Measurements from ENCODE around the gene ZEB2. TPM values are rescaled to one million over a fixed set of nuclear protein-coding genes. Genes with fewer than 3 reads are reported as not detected.

The ZEB2 gene
- total RNA-seq, 1 donor from 2014 or later = 139 TPM

DNA sequence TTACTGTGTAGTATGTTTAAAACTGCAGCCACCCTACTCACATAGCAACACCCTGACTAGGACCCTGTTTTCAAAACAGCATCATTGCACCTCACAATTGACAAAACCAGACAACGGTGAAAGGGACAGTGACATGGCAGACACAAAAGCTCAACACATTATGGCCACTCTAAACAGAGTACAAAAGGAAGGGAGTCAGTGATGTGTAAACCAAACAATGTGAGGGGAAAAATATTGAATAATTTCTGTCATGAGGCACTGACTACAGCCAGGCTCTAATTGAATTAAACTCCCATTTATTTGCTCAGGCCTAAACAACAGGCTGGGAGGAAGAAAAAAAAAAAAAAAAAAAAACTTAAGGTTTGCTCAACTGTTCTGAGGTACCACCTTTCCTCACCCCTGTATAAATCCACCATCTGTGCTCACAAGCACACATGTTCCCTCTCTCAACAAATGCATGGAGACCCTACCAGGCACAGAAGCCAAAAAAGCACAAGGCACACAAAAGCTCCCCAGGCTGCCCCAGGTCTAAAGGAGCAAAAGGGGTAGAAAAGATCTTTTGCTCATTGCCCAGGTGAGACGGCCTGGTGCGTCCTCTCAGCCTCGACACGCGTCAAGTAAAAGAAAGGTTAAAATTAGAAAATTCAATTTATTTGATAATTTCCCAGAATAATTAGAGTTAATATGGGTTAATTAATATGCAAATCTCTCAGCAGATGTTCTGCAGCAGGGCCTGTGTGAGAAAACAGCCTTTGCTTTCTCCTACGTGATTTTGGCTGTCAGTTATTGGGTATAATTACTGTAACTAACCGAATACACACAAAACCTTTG lies 80.9 kb downstream of the ZEB2 start:
- no peaks in the 10 kb centered on the region for H3K9me3 Mint-ChIP-seq (ENCODE audit: unreplicated experiment)
- H3K4me1 Mint-ChIP-seq (ENCODE audit: unreplicated experiment) = peaks cover 72% of the 10 kb centered on the region
- peak overlapping the region; percentile 70 for H3K27ac Mint-ChIP-seq (ENCODE audit: unreplicated experiment)
- H3K27me3 Mint-ChIP-seq (ENCODE audit: unreplicated experiment) = no peaks in the 10 kb centered on the region
- DNase-seq (ENCODE audit: extremely low spot score, unreplicated experiment) = no peak
- peaks cover 21% of the 10 kb centered on the region for H3K36me3 Mint-ChIP-seq (ENCODE audit: unreplicated experiment)
- H3K4me3 Mint-ChIP-seq (ENCODE audit: unreplicated experiment) = no peak overlapping the region
- TF ChIP-seq, protein P1, sequence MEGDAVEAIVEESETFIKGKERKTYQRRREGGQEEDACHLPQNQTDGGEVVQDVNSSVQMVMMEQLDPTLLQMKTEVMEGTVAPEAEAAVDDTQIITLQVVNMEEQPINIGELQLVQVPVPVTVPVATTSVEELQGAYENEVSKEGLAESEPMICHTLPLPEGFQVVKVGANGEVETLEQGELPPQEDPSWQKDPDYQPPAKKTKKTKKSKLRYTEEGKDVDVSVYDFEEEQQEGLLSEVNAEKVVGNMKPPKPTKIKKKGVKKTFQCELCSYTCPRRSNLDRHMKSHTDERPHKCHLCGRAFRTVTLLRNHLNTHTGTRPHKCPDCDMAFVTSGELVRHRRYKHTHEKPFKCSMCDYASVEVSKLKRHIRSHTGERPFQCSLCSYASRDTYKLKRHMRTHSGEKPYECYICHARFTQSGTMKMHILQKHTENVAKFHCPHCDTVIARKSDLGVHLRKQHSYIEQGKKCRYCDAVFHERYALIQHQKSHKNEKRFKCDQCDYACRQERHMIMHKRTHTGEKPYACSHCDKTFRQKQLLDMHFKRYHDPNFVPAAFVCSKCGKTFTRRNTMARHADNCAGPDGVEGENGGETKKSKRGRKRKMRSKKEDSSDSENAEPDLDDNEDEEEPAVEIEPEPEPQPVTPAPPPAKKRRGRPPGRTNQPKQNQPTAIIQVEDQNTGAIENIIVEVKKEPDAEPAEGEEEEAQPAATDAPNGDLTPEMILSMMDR (IDR thresholded peaks at IDR 0.05) = no peak

DNA sequence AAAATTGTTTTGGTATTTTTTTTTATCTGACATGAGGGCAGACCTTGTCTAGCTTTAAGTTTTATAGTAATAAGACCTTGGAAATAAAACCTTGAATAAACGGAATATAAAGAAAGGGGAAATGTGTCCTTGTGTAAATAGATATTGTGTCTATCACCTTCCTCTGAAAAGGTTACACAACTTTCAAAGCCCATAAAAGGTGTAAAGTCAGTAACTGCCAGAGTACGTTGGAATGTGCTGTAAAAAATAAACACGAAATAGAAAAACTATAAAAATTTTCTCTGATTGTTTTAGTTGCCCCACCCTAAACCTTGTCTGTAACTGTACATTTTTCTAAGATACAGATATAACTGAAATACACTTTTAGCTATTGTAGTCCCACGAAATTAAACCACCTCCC lies 82.3 kb downstream of the ZEB2 start:
- Mint-ChIP-seq H3K9me3 (ENCODE audit: unreplicated experiment) (no peaks in the 10 kb centered on the region), H3K4me1 (ENCODE audit: unreplicated experiment) (peaks cover 73% of the 10 kb centered on the region), H3K27ac (ENCODE audit: unreplicated experiment) (peak overlapping the region; percentile 70), H3K36me3 (ENCODE audit: unreplicated experiment) (peaks cover 22% of the 10 kb centered on the region), H3K4me3 (ENCODE audit: unreplicated experiment) (peak overlapping the region; percentile 48), H3K27me3 (ENCODE audit: unreplicated experiment) (no peaks in the 10 kb centered on the region)
- DNase-seq (ENCODE audit: extremely low spot score, unreplicated experiment) = no peak
- TF ChIP-seq, protein P1 (IDR thresholded peaks at IDR 0.05) = no peak

DNA sequence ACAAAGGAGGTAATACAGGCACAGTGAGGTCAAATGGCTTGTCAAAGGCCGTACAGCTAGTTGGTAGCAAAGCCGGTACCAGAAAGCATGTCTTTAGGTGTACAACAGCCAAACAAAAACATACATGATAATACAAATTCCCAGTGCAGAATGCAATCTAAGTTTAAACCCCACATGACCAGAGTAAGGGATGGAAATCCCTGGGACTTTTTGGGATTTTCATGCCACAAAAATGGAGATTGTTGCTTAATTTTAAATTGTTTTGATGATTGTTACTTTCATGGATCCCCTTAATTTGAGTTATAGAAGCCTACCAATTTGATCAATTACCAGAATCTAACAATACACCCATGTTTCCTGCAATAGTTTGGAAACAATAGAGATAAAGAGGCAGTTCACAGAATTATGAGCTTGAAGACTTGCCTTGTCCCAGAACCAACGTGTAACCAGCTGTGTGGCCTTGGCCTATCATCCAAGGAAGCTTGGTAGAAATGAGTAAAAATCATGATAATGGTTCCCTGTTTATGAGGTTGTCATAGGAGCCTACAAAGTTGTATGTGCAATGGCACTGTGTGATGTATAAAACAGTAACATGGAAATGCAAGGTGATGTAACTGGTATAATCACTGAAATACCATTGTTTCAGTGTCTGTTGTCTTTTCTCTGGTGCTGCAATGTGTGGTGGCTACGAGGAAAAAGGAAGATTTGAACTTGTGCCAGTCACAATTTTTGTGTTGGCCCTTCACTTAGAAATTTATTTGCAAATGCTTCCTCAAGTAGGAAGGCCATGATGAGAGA lies 85.3 kb downstream of the ZEB2 start:
- peaks cover 18% of the 10 kb centered on the region for H3K36me3 Mint-ChIP-seq (ENCODE audit: unreplicated experiment)
- no peak overlapping the region for H3K4me3 Mint-ChIP-seq (ENCODE audit: unreplicated experiment)
- H3K9me3 Mint-ChIP-seq (ENCODE audit: unreplicated experiment) = no peaks in the 10 kb centered on the region
- H3K27me3 Mint-ChIP-seq (ENCODE audit: unreplicated experiment) = no peaks in the 10 kb centered on the region
- no peak overlapping the region for H3K27ac Mint-ChIP-seq (ENCODE audit: unreplicated experiment)
- no peak for DNase-seq (ENCODE audit: extremely low spot score, unreplicated experiment)
- TF ChIP-seq, protein P1 (IDR thresholded peaks at IDR 0.05) = no peak
- H3K4me1 Mint-ChIP-seq (ENCODE audit: unreplicated experiment) = peaks cover 54% of the 10 kb centered on the region

DNA sequence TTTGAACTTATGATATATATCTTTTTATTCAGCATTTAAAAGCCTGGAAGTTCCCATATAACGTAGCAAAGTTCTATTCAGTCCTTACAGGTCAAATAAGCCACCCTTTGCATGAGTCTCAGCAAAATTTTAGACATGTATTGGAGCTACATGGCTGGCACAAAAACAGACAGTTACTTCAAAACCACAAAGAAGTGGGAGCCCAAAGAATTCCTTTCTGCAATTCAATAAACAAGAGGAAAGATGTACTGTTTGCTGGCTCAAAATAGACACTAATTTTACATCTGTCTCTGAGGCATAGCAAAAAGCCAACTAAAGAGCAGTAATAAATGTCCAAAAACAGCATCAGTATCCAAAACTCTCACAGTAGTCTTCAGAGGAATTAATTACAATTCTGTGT lies 87.0 kb downstream of the ZEB2 start:
- Mint-ChIP-seq H3K9me3 (ENCODE audit: unreplicated experiment) (no peaks in the 10 kb centered on the region), H3K4me1 (ENCODE audit: unreplicated experiment) (peaks cover 39% of the 10 kb centered on the region), H3K4me3 (ENCODE audit: unreplicated experiment) (no peak overlapping the region), H3K27me3 (ENCODE audit: unreplicated experiment) (no peaks in the 10 kb centered on the region), H3K27ac (ENCODE audit: unreplicated experiment) (no peak overlapping the region), H3K36me3 (ENCODE audit: unreplicated experiment) (peaks cover 28% of the 10 kb centered on the region)
- DNase-seq (ENCODE audit: extremely low spot score, unreplicated experiment) = no peak
- TF ChIP-seq, protein P1 (IDR thresholded peaks at IDR 0.05) = no peak

DNA sequence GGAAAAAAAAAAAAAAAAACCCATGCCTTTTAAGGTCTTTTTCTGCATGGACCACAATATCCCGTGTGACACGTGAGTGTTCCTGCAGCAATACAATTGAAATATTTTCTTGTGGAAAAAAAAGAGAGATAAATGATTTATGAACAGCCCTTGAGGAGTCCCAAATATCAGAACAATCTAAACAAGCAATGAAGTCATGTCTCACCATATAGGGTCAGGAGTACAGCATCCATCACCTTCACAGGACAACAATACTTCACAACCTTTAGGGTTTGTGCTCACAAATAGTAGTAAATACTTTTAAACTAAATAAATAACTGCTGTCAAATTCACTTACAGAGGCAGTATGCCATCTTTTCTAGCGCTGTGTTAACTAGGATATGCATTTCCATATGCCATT lies 87.9 kb downstream of the ZEB2 start:
- no peak for DNase-seq (ENCODE audit: extremely low spot score, unreplicated experiment)
- Mint-ChIP-seq H3K4me1 (ENCODE audit: unreplicated experiment) (peaks cover 38% of the 10 kb centered on the region), H3K36me3 (ENCODE audit: unreplicated experiment) (peaks cover 33% of the 10 kb centered on the region), H3K4me3 (ENCODE audit: unreplicated experiment) (no peak overlapping the region), H3K27ac (ENCODE audit: unreplicated experiment) (no peak overlapping the region), H3K27me3 (ENCODE audit: unreplicated experiment) (no peaks in the 10 kb centered on the region), H3K9me3 (ENCODE audit: unreplicated experiment) (no peaks in the 10 kb centered on the region)
- TF ChIP-seq, protein P1 (IDR thresholded peaks at IDR 0.05) = no peak
